CD4-positive, alpha-beta T cell treated with Interleukin-1 beta for 1 hour (primary cell): Measurements from ENCODE around the gene DHCR24.
"Not testable (repeated sequence)": the region's sequence is repeated elsewhere in the genome, so short reads cannot be mapped to it uniquely, and the experiment has no call there.

ENCODE experiments used
- DNase-seq, 2 donors: peaks; one replicate each; pipeline ENCODE4 v3.0.0-alpha.2; 2020 to 2022

DHCR24 gene, protein sequence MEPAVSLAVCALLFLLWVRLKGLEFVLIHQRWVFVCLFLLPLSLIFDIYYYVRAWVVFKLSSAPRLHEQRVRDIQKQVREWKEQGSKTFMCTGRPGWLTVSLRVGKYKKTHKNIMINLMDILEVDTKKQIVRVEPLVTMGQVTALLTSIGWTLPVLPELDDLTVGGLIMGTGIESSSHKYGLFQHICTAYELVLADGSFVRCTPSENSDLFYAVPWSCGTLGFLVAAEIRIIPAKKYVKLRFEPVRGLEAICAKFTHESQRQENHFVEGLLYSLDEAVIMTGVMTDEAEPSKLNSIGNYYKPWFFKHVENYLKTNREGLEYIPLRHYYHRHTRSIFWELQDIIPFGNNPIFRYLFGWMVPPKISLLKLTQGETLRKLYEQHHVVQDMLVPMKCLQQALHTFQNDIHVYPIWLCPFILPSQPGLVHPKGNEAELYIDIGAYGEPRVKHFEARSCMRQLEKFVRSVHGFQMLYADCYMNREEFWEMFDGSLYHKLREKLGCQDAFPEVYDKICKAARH

DNA sequence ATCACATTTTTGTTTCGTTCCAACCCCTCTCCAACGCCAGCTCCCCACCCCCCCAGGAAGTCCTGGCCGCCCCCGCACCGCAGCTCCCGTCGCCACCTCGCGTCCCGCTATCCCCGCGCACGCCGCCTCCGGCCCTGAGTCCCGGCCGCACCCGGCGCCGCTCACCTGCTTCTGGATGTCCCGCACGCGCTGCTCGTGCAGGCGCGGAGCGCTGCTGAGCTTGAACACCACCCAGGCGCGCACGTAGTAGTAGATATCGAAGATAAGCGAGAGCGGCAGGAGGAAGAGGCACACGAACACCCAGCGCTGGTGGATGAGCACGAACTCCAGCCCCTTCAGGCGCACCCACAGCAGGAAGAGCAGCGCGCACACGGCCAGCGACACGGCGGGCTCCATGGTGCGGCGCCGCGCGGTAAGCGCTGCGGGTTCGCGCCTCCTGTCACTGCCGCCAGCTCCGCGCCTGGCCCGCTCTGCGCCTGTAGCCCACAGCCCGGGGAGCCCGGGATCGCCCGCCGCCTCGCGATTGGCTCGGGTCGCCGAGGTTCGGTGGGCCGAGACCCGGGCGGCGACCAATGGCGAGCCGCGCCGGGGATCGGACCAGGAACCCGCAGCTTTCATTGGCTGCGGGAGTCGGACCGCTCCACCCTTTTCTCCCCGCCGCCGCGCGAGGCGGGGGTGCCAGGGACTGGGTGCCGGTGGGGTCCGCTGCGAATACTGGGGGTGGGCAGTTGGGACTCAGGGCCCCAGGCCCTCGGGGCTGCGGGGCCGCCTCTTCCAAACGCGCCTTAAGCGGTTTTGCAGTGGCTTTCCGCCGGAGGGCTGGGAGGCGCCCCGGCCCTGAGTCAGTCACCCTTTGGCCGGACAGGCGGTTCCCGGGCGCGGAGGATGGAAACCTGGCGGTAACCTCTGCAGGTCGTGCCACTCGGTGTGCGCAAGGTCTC, at the start of gene DHCR24:
TSS of gene DHCR24 (minus strand) at position 472 of the 941 bp plus-strand sequence. CDS start at position 396, 76 bp downstream.
- DNase-seq: peak; percentile 75 to 83

- DNase-seq: no peak
Observed at GRCh38 chr1:54936791-54937190, 49.8 kb upstream of the DHCR24 start.

- DNase-seq: no peak
Observed at GRCh38 chr1:54934869-54935268, 47.9 kb upstream of the DHCR24 start.

GRCh38 chr1:54934081-54934480, 47.1 kb upstream of the DHCR24 start:
- DNase-seq: not testable (repeated sequence)

DNA sequence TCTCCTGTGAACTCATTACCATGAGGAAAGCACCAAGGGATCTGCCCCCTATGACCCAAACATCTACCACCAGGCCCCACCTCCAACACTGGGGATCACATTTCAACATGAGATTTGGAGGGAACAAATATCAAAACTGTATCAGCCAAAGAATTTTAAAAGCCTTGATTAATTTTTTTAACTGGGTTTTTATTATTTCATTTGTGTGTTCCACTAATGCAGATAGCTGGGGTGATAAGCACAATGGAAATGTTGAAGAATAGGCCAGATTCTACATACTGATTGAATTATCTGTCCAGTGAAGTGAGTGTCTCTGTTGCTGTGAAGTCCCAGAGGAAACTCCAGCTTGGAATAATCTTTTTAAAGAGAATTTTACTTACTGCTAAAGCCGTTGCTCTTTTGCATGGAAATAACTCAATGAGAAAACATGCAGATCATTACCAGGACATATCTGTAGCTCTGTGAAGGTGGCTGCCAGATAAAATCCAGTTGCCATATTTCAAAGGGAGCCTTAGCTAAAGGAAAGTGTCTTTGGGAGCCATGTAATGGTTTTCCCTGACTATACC, 44.4 kb upstream of the DHCR24 start:
- DNase-seq: no peak

DNA sequence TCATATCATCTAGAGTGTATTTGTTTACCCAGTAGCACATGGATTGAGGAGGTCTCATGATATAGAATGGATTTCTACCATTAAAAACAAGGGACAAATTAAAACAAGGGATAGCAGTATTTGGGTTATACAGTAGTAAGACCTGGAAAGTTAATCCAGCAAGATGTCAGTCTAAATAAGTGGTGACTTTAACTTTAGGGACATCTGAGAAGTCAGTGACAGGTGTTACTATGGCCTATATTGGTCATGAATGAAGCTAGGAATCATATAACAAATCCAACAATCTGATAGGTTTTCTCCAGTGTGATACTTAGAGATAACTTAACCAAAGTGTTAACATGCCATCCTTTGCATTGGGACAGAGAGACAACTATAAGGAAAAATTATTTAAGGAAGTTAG, 42.7 kb upstream of the DHCR24 start:
- DNase-seq: no peak

- no peak for DNase-seq
Observed at GRCh38 chr1:54928327-54928726, 41.3 kb upstream of the DHCR24 start.

GRCh38 chr1:54927472-54928240, 40.7 kb upstream of the DHCR24 start:
- no peak for DNase-seq

GRCh38 chr1:54926970-54927369, 40.0 kb upstream of the DHCR24 start:
- no peak for DNase-seq

- DNase-seq: no peak
Observed at GRCh38 chr1:54922921-54923421, 36.0 kb upstream of the DHCR24 start.

DNA sequence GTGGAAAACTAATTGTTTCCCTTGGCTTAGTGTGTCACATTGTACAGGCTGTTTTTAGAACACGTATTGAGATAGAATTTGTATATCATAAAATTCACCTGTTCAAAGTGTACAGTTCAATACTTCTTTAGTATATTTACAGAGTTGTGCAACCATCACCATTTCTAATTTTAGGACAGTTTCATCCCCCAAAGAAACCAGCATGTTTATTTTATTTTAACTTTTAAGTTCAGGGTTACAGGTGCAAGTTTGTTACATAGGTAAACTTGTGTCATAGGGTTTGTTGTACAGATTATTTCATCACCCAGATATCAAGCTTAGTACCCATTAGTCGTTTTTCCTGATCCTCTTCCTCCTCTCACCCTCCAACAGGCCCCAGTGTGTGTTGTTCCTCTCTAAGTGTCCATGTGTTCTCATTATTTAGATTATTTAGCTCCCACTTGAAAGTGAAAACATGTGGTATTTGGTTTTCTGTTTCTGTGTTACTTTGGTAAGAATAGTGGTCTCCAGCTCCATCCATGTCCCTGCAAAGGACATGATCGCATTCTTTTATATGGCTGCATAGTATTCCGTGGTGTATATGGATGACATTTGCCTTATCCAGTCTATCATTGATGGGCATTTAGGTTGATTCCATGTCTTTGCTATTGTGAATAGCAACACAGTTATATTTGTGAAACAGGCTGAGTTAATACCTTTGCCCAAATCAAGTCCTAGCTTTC, 35.2 kb upstream of the DHCR24 start:
- no peak for DNase-seq

GRCh38 chr1:54919367-54920359, 32.7 kb upstream of the DHCR24 start:
- DNase-seq: no peak

- not testable (repeated sequence) for DNase-seq
Observed at GRCh38 chr1:54911076-54911475, 24.1 kb upstream of the DHCR24 start.

GRCh38 chr1:54906586-54906985, 19.6 kb upstream of the DHCR24 start:
- DNase-seq: no peak

- no peak for DNase-seq
Observed at GRCh38 chr1:54904476-54905048, 17.6 kb upstream of the DHCR24 start.

- DNase-seq: no peak
Observed at GRCh38 chr1:54894271-54894670, 7.3 kb upstream of the DHCR24 start.

DNA sequence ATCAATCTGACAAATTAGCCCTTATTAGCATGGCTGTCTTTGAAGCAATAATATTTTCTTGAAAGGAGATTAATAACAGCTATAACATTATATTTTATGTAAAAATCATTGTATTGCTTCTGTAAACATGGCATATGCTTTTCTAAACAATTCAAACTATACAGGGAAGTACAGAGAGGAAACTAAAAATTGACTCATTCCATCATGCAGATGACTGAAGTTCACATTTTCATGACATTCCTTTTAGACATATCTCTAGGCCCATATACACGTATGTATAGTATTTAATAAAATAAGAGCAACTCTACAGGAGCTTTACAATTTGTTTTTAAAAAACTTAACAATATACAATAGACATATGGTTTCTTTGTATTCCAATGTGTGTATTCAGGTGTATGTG, 5.6 kb upstream of the DHCR24 start:
- DNase-seq: no peak

DNA sequence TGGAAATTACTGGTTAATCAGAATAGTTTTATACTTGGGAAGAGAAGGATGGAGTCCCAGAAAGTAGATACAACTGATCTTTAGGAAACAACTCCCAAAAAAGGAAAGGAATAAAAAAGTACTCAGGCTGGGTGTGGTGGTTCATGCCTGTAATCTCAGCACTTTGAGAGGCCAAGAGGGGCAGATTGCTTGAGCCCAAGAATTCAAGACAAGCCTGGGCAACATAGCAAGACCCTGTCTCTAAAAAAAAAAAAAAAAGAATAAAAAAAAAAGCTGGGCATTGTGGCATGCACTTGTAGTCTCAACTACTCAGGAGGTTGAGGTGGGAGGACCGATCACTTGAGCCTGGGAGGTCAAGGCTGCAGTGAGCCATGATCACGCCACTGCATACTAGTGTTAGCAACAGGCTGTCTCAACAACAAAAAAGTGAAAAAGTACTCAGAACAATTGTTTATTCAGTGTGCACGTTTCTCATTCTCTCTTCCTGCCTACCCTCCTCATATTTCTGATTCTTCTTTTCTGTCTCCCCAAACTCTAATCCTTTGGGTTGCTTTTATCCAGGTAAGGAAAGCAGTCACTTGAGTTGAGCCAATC, 2.2 kb upstream of the DHCR24 start:
- DNase-seq: no peak

- no peak for DNase-seq
Observed at GRCh38 chr1:54888080-54888733, 1.2 kb upstream of the DHCR24 start.
